ENCODE data around the gene SFRP5. TPM values are rescaled to one million over a fixed set of nuclear protein-coding genes. Genes with fewer than 3 reads are reported as not detected.
A peak's percentile ranks its signal among the peaks of the same experiment; 100 is the strongest.

Gene SFRP5
- total RNA-seq, 1 donor from 2014 or later, result 1.7 TPM

- no peaks in the 10 kb centered on the region for H3K36me3 ChIP-seq
- H3K27me3 ChIP-seq, result peaks cover 4% of the 10 kb centered on the region
- TF ChIP-seq CTCF (IDR thresholded peaks at IDR 0.05) (no peak), POLR2A (IDR thresholded peaks at IDR 0.05) (no peak), POLR2AphosphoS5 (IDR thresholded peaks at IDR 0.05; ENCODE audit: insufficient read depth in 1 of 2, low read depth in 1 of 2) (no peak)
- no peak overlapping the region for H3K27ac ChIP-seq
- peak overlapping the region in 1 of 2 donors; percentile 24 for H3K4me3 ChIP-seq
- intact Hi-C loops (cut with DNase I), result no loop called here
- peaks cover 6% of the 10 kb centered on the region for H3K4me1 ChIP-seq
- DNase-seq (ENCODE audit: extremely low spot score in 2 of 2), result no peak
- H3K9me3 ChIP-seq, result no peaks in the 10 kb centered on the region
These were observed 526 bp downstream of the SFRP5 start for GRCh38 chr10:97771055-97771891.

- Histone ChIP-seq H3K27ac (no peak overlapping the region), H3K4me1 (peaks cover 6% of the 10 kb centered on the region), H3K36me3 (no peaks in the 10 kb centered on the region), H3K4me3 (no peak overlapping the region), H3K9me3 (no peaks in the 10 kb centered on the region), H3K27me3 (peaks cover 4% of the 10 kb centered on the region)
- no peak for DNase-seq (ENCODE audit: extremely low spot score in 2 of 2)
- intact Hi-C loops (cut with DNase I), result no loop called here
- TF ChIP-seq POLR2A (IDR thresholded peaks at IDR 0.05) (no peak), CTCF (IDR thresholded peaks at IDR 0.05) (no peak), POLR2AphosphoS5 (IDR thresholded peaks at IDR 0.05; ENCODE audit: insufficient read depth in 1 of 2, low read depth in 1 of 2) (no peak)
These were observed 1.5 kb downstream of the SFRP5 start for GRCh38 chr10:97770255-97770654.

- Histone ChIP-seq H3K27me3 (peaks cover 4% of the 10 kb centered on the region), H3K36me3 (no peaks in the 10 kb centered on the region), H3K9me3 (no peaks in the 10 kb centered on the region), H3K4me1 (peaks cover 6% of the 10 kb centered on the region), H3K4me3 (no peak overlapping the region), H3K27ac (no peak overlapping the region)
- DNase-seq (ENCODE audit: extremely low spot score in 2 of 2), result no peak
- TF ChIP-seq CTCF (IDR thresholded peaks at IDR 0.05), result no peak
- TF ChIP-seq POLR2A (IDR thresholded peaks at IDR 0.05), result no peak
- TF ChIP-seq POLR2AphosphoS5 (IDR thresholded peaks at IDR 0.05; ENCODE audit: insufficient read depth in 1 of 2, low read depth in 1 of 2), result no peak
- intact Hi-C loops (cut with DNase I), result no loop called here
These were observed 3.2 kb downstream of the SFRP5 start for GRCh38 chr10:97768322-97769315.

- H3K27me3 ChIP-seq, result peaks cover 4% of the 10 kb centered on the region
- no peak overlapping the region for H3K4me3 ChIP-seq
- no peaks in the 10 kb centered on the region for H3K9me3 ChIP-seq
- H3K4me1 ChIP-seq, result peaks cover 6% of the 10 kb centered on the region
- no peak for DNase-seq (ENCODE audit: extremely low spot score in 2 of 2)
- H3K27ac ChIP-seq, result no peak overlapping the region
- intact Hi-C loops (cut with DNase I), result no loop called here
- TF ChIP-seq POLR2A (IDR thresholded peaks at IDR 0.05) (no peak), CTCF (IDR thresholded peaks at IDR 0.05) (no peak), POLR2AphosphoS5 (IDR thresholded peaks at IDR 0.05; ENCODE audit: insufficient read depth in 1 of 2, low read depth in 1 of 2) (no peak)
- peaks cover 0 to 1% of the 10 kb centered on the region in 2 donors for H3K36me3 ChIP-seq
These were observed 4.5 kb downstream of the SFRP5 start for GRCh38 chr10:97766996-97767924.

All from vagina (tissue), 2 donors.